DMS53 (cell line): Measurements from ENCODE around the gene DEFB126.
"Not testable (repeated sequence)": the region's sequence is repeated elsewhere in the genome, so short reads cannot be mapped to it uniquely, and the experiment has no call there.

Source experiments
- DNase-seq: peaks from one replicate; lab custom pipeline; 2025; lab: John Stamatoyannopoulos, UW

Gene DEFB126

GRCh38 chr20:142290-142689, at the start of gene DEFB126:
Gene DEFB126, plus strand, starts transcription at chr20:142590. Its CDS starts 39 bp downstream, at chr20:142629.
- no peak for DNase-seq

DNA sequence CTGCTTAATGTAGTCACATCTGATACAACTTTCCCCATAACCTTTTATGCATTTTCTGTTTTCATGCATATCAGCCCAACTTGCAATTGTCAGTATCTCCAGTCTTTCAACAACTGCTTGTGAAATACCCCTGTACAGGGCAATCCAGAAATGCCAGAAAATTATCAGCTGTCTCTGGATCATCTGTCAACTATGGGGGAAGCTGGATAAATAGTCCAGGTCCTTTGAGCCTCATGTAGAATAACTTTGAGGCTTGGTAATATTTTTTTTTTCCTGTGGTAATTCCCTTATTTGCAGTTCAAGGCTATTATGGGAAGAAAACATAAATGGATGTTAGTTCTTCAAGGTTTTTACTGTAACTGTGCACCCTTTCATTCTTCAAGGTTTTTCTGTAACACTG, 48.7 kb upstream of the DEFB126 start:
- DNase-seq: no peak

DNA sequence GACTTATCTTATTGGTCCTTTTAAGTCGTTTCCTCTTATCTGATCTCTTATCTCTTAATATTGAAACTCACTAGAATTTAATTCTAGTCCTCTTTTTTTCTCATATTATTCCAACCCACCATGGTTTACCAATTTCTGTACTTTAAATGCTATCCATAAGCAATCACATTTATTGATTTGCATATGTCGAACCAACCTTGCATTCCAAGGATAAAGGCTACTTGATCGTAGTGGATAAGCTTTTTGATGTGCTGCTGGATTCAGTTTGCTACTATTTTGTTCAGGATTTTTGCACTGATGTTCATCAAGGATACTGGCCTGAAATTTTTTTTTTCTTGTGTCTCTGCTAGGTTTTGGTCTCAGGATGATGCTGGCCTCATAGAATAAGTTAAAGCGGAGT, 47.2 kb upstream of the DEFB126 start:
- no peak for DNase-seq

DNA sequence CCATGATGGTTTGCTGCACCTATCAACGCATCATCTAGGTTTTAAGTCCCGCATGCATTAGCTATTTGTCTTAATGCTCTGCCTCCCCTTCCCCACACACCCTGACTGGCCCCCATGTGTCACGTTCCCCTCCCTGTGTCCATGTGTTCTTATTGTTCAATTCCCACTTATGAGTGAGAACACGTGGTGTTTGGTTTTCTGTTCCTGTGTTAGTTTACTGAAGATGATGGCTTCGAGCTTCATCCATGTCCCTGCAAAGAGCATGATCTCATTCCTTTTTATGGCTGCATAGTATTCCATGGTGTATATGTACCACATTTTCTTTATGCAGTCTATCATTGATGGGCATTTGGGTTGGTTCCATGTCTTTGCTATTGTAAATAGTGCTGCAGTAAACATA, 44.7 kb upstream of the DEFB126 start:
- not testable (repeated sequence) for DNase-seq

GRCh38 chr20:101975-102374, 40.4 kb upstream of the DEFB126 start:
- DNase-seq: no peak

- DNase-seq: no peak
These were observed 38.9 kb upstream of the DEFB126 start for GRCh38 chr20:103456-103855.

- peak; percentile 7 for DNase-seq
These were observed 30.0 kb upstream of the DEFB126 start for GRCh38 chr20:112396-112795.

- no peak for DNase-seq
These were observed 24.9 kb upstream of the DEFB126 start for GRCh38 chr20:117518-117917.

DNA sequence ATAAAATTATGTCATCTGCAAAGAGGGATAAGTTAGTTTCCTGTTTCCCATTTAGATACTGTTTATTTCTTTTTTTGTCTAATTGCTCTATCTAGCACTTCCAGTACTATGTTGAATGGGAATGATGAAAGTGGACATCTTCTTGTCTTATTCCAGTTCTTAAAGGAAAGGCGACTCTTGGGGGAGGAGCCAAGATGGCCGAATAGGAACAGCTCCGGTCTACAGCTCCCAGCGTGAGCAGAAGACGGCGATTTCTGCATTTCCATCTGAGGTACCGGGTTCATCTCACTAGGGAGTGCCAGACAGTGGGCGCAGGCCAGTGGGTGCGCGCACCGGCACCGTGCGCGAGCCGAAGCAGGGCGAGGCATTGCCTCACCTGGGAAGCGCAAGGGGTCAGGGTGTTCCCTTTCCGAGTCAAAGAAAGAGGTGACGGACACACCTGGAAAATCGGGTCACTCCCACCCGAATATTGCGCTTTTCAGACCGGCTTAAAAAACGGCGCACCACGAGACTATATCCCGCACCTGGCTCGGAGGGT, 12.5 kb upstream of the DEFB126 start:
- peak; percentile 61 for DNase-seq

GRCh38 chr20:137668-138490, 4.5 kb upstream of the DEFB126 start:
- peak; percentile 58 for DNase-seq

GRCh38 chr20:145877-146276, 3.5 kb downstream of the DEFB126 start:
- DNase-seq: no peak

DNA sequence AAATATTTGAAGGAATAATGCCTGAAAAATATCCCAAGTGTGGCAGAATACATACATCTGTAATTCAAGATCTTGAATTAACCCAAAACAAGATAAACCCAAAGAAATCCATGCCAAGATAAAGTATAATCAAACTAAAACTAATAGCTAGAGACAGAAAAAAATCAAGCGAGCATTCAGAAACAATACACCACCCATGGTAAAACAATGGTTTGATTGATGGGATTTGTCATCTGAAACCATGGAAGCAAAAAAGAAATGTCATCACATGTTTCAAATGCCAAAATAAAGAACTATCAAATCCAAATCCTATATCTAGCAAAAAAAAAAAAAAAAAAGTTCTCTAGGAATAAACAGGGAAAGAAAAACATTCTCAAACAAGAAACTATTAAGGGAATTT, 9.7 kb downstream of the DEFB126 start:
- no peak for DNase-seq

- no peak for DNase-seq
These were observed 14.8 kb downstream of the DEFB126 start, which contains the start of gene DEFB127 for GRCh38 chr20:157154-157553. Gene DEFB127, plus strand, starts transcription at chr20:157454. Its CDS starts 91 bp downstream, at chr20:157545.

- DNase-seq: no peak
These were observed 22.2 kb downstream of the DEFB126 start for GRCh38 chr20:164618-165017.

DNA sequence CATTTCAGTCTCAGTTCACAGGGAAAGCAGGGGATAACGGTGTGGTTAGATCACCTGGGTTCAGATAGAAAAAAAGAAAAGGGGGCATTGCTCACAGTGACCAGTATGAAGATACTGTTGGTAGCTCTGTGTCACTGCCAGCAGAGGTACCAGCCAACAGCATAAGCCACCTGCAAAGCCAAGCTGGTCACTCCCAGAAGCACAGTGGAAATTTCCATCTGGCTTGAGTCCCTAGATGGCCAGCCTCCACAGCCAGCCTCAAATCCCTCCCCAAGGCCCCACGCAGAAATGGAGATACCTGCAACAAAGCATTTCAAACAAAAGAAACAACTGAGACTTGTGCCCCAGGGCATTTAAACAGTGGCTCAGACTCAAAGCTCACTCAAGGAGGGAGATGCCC, 26.5 kb downstream of the DEFB126 start:
- no peak for DNase-seq

GRCh38 chr20:184288-184687, 41.9 kb downstream of the DEFB126 start:
- DNase-seq: no peak

GRCh38 chr20:187733-188132, 45.3 kb downstream of the DEFB126 start:
- DNase-seq: no peak

- DNase-seq: no peak
These were observed 47.2 kb downstream of the DEFB126 start, which contains the start of gene DEFB128 for GRCh38 chr20:189611-190010. Gene DEFB128, minus strand, starts transcription at chr20:189711. Its CDS starts 88 bp downstream, at chr20:189623.
